Natural killer cell (primary cell): ENCODE data around the gene CAMSAP1. TPM values are rescaled to one million over a fixed set of nuclear protein-coding genes. Genes with fewer than 3 reads are reported as not detected.

Experiments used
- ATAC-seq, 3 donors: fragments of 150-1000 bp in 2 of 3; fragments of 200-7000 bp in 1 of 3; cut with Tn5 transposase; 1 replicate in 1 of 3; 2 replicates in 2 of 3; pipeline ENCODE4 v1.10.0; 2021; ENCODE audit warnings: mild to moderate bottlenecking in 2 of 3, moderate library complexity in 2 of 3
- DNase-seq, 2 donors: peaks; one replicate each; pipeline versions ENCODE4 v3.0.0 to v3.0.0-alpha.2; 2013 to 2021; ENCODE audit warnings: mixed read lengths in 1 of 2
- H3K27ac ChIP-seq: one replicate; pipeline ENCODE4 v1.5.1; 2013; ENCODE audit warnings: mild to moderate bottlenecking, low read length
- H3K27me3 ChIP-seq: one replicate; pipeline ENCODE4 v1.6.1; 2013; ENCODE audit warnings: low read length; ENCODE audit not compliant: control insufficient read depth, insufficient read depth
- H3K36me3 ChIP-seq: one replicate; pipeline ENCODE4 v1.6.1; 2013; ENCODE audit warnings: low read length; ENCODE audit not compliant: control insufficient read depth, insufficient read depth
- H3K4me1 ChIP-seq: one replicate; pipeline ENCODE4 v1.6.1; 2013; ENCODE audit warnings: low read length; ENCODE audit not compliant: control insufficient read depth, insufficient read depth
- H3K4me3 ChIP-seq: one replicate; pipeline ENCODE4 v1.5.1; 2013; ENCODE audit warnings: low read length
- H3K9me3 ChIP-seq: one replicate; pipeline ENCODE4 v1.6.1; 2013; ENCODE audit warnings: low read length; ENCODE audit not compliant: control insufficient read depth, insufficient read depth
- H3K27ac Mint-ChIP-seq, 2 donors: one replicate each; pipeline ENCODE4 v1.8.0; 2022; ENCODE audit warnings: mild to moderate bottlenecking in 2 of 2, mixed read lengths in 2 of 2, moderate library complexity in 1 of 2
- H3K27me3 Mint-ChIP-seq, 2 donors: one replicate each; pipeline ENCODE4 v1.8.0; 2022; ENCODE audit warnings: low read depth in 2 of 2, mixed read lengths in 2 of 2
- H3K36me3 Mint-ChIP-seq: one replicate; pipeline ENCODE4 v1.8.0; 2022; ENCODE audit warnings: mixed read lengths
- H3K4me1 Mint-ChIP-seq, 2 donors: one replicate each; pipeline ENCODE4 v1.8.0; 2022; ENCODE audit warnings: mixed read lengths in 2 of 2
- H3K4me3 Mint-ChIP-seq: one replicate; pipeline ENCODE4 v1.8.0; 2022; ENCODE audit warnings: mild to moderate bottlenecking, moderate library complexity, mixed read lengths
- H3K9me3 Mint-ChIP-seq, 2 donors: one replicate each; pipeline ENCODE4 v1.8.0; 2022; ENCODE audit warnings: mixed read lengths in 2 of 2
- CTCF ChIP-seq: fragments of 200-600 bp; IDR thresholded peaks from one replicate; pipeline ENCODE4 v1.8.0; 2022; ENCODE audit warnings: antibody characterized with exemption
- WGBS: methylation state at CpG from one replicate; pipeline ENCODE4 v1.1.7; 2013; ENCODE audit warnings: missing lambda C conversion rate; ENCODE audit not compliant: insufficient coverage; 5-methylcytosine and 5-hydroxymethylcytosine counted together
- intact Hi-C: fragments of 100-400 bp; cut with micrococcal nuclease; formaldehyde crosslinking; loops from one replicate; pipeline ENCODE4 v1.14.2; 2022
- total RNA-seq, 4 donors: library from RNA; stranded (reverse); fragments of 120-200 nt in 1 of 4; gene quantifications; one replicate each; pipeline versions ENCODE4 v1.2.3 to v1.2.4, GENCODE V29; 2013 to 2022

Gene CAMSAP1
- total RNA-seq, 3 donors from 2014 or later (not counting 1 experiment from before 2014, with no cell fraction given) = 25.9 to 33.5 (median 28.1) TPM

GRCh38 chr9:135769489-135770202 is 137.7 kb downstream of the CAMSAP1 start:
- peaks cover 15% of the 10 kb centered on the region for H3K9me3 ChIP-seq
- intact Hi-C loops = no loop called here
- H3K36me3 Mint-ChIP-seq = no peaks in the 10 kb centered on the region
- WGBS = 91% methylated on average over 32 of the region's 32 CpGs
- H3K36me3 ChIP-seq = no peaks in the 10 kb centered on the region
- no peak overlapping the region for H3K27ac Mint-ChIP-seq
- no peaks in the 10 kb centered on the region for H3K27me3 ChIP-seq
- no peak overlapping the region for H3K4me3 Mint-ChIP-seq
- peaks cover 0 to 4% of the 10 kb centered on the region in 2 donors for H3K27me3 Mint-ChIP-seq
- DNase-seq = no peak
- H3K4me1 ChIP-seq = peaks cover 4% of the 10 kb centered on the region
- no peaks in the 10 kb centered on the region for H3K4me1 Mint-ChIP-seq
- H3K9me3 Mint-ChIP-seq = no peaks in the 10 kb centered on the region
- no peak overlapping the region for H3K4me3 ChIP-seq
- ATAC-seq = no peak
- TF ChIP-seq CTCF = no peak
- no peak overlapping the region for H3K27ac ChIP-seq

GRCh38 chr9:135768516-135769218 is 138.7 kb downstream of the CAMSAP1 start:
- intact Hi-C loops = no loop called here
- no peak for DNase-seq
- Histone ChIP-seq H3K36me3 (no peaks in the 10 kb centered on the region), H3K27me3 (no peaks in the 10 kb centered on the region), H3K9me3 (peaks cover 15% of the 10 kb centered on the region), H3K4me3 (no peak overlapping the region), H3K4me1 (peaks cover 2% of the 10 kb centered on the region), H3K27ac (no peak overlapping the region)
- Mint-ChIP-seq H3K36me3 (no peaks in the 10 kb centered on the region), H3K4me1 (no peaks in the 10 kb centered on the region), H3K9me3 (no peaks in the 10 kb centered on the region), H3K27me3 (peaks cover 0 to 4% of the 10 kb centered on the region in 2 donors), H3K27ac (no peak overlapping the region), H3K4me3 (no peak overlapping the region)
- TF ChIP-seq CTCF = no peak
- 91% methylated on average over 43 of the region's 43 CpGs for WGBS
- ATAC-seq = no peak

GRCh38 chr9:135766707-135767106 is 140.6 kb downstream of the CAMSAP1 start:
- Mint-ChIP-seq H3K4me1 (no peaks in the 10 kb centered on the region), H3K4me3 (no peak overlapping the region), H3K27me3 (peaks cover 0 to 4% of the 10 kb centered on the region in 2 donors), H3K27ac (no peak overlapping the region), H3K36me3 (no peaks in the 10 kb centered on the region), H3K9me3 (no peaks in the 10 kb centered on the region)
- TF ChIP-seq CTCF = no peak
- no peaks in the 10 kb centered on the region for H3K36me3 ChIP-seq
- 98% methylated on average over 4 of the region's 4 CpGs for WGBS
- intact Hi-C loops = no loop called here
- no peak overlapping the region for H3K4me3 ChIP-seq
- DNase-seq = no peak
- no peak overlapping the region for H3K27ac ChIP-seq
- H3K27me3 ChIP-seq = no peaks in the 10 kb centered on the region
- no peaks in the 10 kb centered on the region for H3K4me1 ChIP-seq
- peaks cover 15% of the 10 kb centered on the region for H3K9me3 ChIP-seq
- no peak for ATAC-seq
